H1 (cell line): ENCODE measurements around the gene E2F1. TPM values are rescaled to one million over a fixed set of nuclear protein-coding genes. Genes with fewer than 3 reads are reported as not detected.

ENCODE experiments used
- CTCF ChIA-PET: fragments of 300-600 bp; sonication (Branson Sonifier 250); formaldehyde crosslinking; loops from one replicate; lab custom pipeline; 2021; ENCODE audit not compliant: partially characterized antibody; lab: Charles Lee
- POLR2A ChIA-PET: fragments of 300-600 bp; sonication (Branson Sonifier 250); formaldehyde crosslinking; loops from one replicate; lab custom pipeline; 2021; ENCODE audit warnings: inconsistent platforms; ENCODE audit not compliant: partially characterized antibody; lab: Charles Lee
- DNase-seq, 2 experiments: peaks; one replicate each; pipeline versions ENCODE4 v3.0.0 to v3.0.0-alpha.2; 2010 to 2022; ENCODE audit warnings: low spot score in 2 of 2, low read depth in 1 of 2, mixed read lengths in 1 of 2
- FAIRE-seq: peaks from 2 replicates; lab custom pipeline; 2011; peaks lifted over from hg19 to GRCh38; lab: Jason Lieb, UNC
- H2AFZ ChIP-seq: 2 replicates; pipeline ENCODE4 v1.8.1; 2012; ENCODE audit warnings: low read length, inconsistent platforms
- H2AK5ac ChIP-seq: 2 replicates; pipeline ENCODE4 v1.6.1; 2013; ENCODE audit warnings: low read depth, low read length
- H2BK120ac ChIP-seq: replicated peaks from 2 replicates; pipeline ENCODE3; 2013; ENCODE audit warnings: low read depth, low read length, inconsistent platforms
- H2BK12ac ChIP-seq: 2 replicates; pipeline ENCODE4 v1.6.1; 2013; ENCODE audit warnings: low read depth, low read length
- H2BK15ac ChIP-seq: 2 replicates; pipeline ENCODE4 v1.6.1; 2013; ENCODE audit warnings: low read length
- H2BK20ac ChIP-seq: 2 replicates; pipeline ENCODE4 v1.6.1; 2013; ENCODE audit warnings: low read length
- H2BK5ac ChIP-seq: 2 replicates; pipeline ENCODE4 v1.6.1; 2013; ENCODE audit warnings: low read depth, low read length
- H3K14ac ChIP-seq: 2 replicates; pipeline ENCODE4 v1.6.1; 2013; ENCODE audit warnings: inconsistent platforms; ENCODE audit not compliant: insufficient read length
- H3K18ac ChIP-seq: 2 replicates; pipeline ENCODE4 v1.6.1; 2013; ENCODE audit warnings: low read length; ENCODE audit errors: extremely low read depth
- H3K23ac ChIP-seq: 2 replicates; pipeline ENCODE4 v1.6.1; 2013; ENCODE audit warnings: inconsistent platforms; ENCODE audit not compliant: insufficient read length
- H3K23me2 ChIP-seq: 2 replicates; pipeline ENCODE4 v1.6.1; 2013; ENCODE audit warnings: low read depth, low read length
- H3K27ac ChIP-seq: 2 replicates; pipeline ENCODE4 v1.6.1; 2011; ENCODE audit warnings: low read depth, low read length, inconsistent platforms
- H3K27me3 ChIP-seq, 4 experiments: replicated peaks in 1 of 4; 1 replicate in 1 of 4; 2 replicates in 3 of 4; pipeline versions ENCODE4 v1.6.1 to v1.8.1; 2011 to 2013; ENCODE audit warnings: low read length in 3 of 4, mild to moderate bottlenecking in 3 of 4, inconsistent platforms in 2 of 4, mixed read lengths in 2 of 4, moderate library complexity in 1 of 4; ENCODE audit not compliant: control insufficient read depth in 3 of 4, insufficient read depth in 3 of 4; ENCODE audit errors: extremely low read depth in 1 of 4
- H3K36me3 ChIP-seq, 4 experiments: 2 replicates each; pipeline versions ENCODE4 v1.6.1 to v1.8.1; 2011 to 2013; ENCODE audit warnings: mild to moderate bottlenecking in 4 of 4, low read length in 3 of 4, moderate library complexity in 2 of 4, control low read depth in 1 of 4, inconsistent platforms in 1 of 4; ENCODE audit not compliant: insufficient read depth in 4 of 4, control insufficient read depth in 2 of 4
- H3K4ac ChIP-seq: replicated peaks from 2 replicates; pipeline ENCODE3; 2013; ENCODE audit warnings: low read length, low read depth, mixed read lengths, inconsistent platforms; ENCODE audit not compliant: insufficient read length
- H3K4me1 ChIP-seq, 4 experiments: replicated peaks in 1 of 4; 1 replicate in 1 of 4; 2 replicates in 3 of 4; pipeline versions ENCODE4 v1.6.1 to v1.8.1; 2011 to 2013; ENCODE audit warnings: low read length in 3 of 4, inconsistent platforms in 2 of 4, mixed read lengths in 1 of 4; ENCODE audit not compliant: insufficient read depth in 4 of 4, control insufficient read depth in 3 of 4
- H3K4me2 ChIP-seq, 2 experiments: 2 replicates each; pipeline versions ENCODE4 v1.6.1 to v1.8.1; 2011 to 2013; ENCODE audit warnings: low read depth in 2 of 2, low read length in 2 of 2, control low read depth in 1 of 2, inconsistent platforms in 1 of 2, mild to moderate bottlenecking in 1 of 2; ENCODE audit not compliant: insufficient read depth in 1 of 2
- H3K4me3 ChIP-seq, 4 experiments: fragments of 200-600, 300-600 bp in 1 of 4; sonication (generic), shearing (Covaris generic), sonication (Bioruptor Twin) in 1 of 4; 2 replicates each; pipeline versions ENCODE4 v1.5.1 to v1.8.1; 2011 to 2016; ENCODE audit warnings: low read length in 4 of 4, low read depth in 3 of 4, control low read depth in 2 of 4, inconsistent platforms in 2 of 4, mild to moderate bottlenecking in 2 of 4, mixed read lengths in 1 of 4, moderate library complexity in 1 of 4; ENCODE audit not compliant: insufficient read depth in 2 of 4; ENCODE audit errors: extremely low read depth in 1 of 4
- H3K56ac ChIP-seq: replicated peaks from 2 replicates; pipeline ENCODE3; 2013; ENCODE audit warnings: low read depth, mild to moderate bottlenecking, mixed read lengths, low read length, inconsistent platforms; ENCODE audit not compliant: insufficient read length
- H3K79me1 ChIP-seq: 2 replicates; pipeline ENCODE4 v1.6.1; 2013; ENCODE audit warnings: low read depth, low read length, control low read depth
- H3K79me2 ChIP-seq, 2 experiments: 2 replicates each; pipeline versions ENCODE4 v1.6.1 to v1.8.1; 2012 to 2013; ENCODE audit warnings: low read length in 2 of 2, mild to moderate bottlenecking in 2 of 2, inconsistent platforms in 1 of 2; ENCODE audit not compliant: insufficient read depth in 2 of 2, control insufficient read depth in 1 of 2
- H3K9ac ChIP-seq, 4 experiments: replicated peaks in 1 of 4; 1 replicate in 1 of 4; 2 replicates in 3 of 4; pipeline versions ENCODE4 v1.6.1 to v1.8.1; 2011 to 2013; ENCODE audit warnings: low read depth in 3 of 4, low read length in 3 of 4, control low read depth in 2 of 4, mild to moderate bottlenecking in 2 of 4, moderate library complexity in 2 of 4, inconsistent platforms in 1 of 4; ENCODE audit errors: extremely low read depth in 1 of 4
- H3K9me3 ChIP-seq, 2 experiments: 2 replicates each; pipeline versions ENCODE4 v1.6.1 to v1.8.1; 2012 to 2013; ENCODE audit warnings: mild to moderate bottlenecking in 2 of 2, moderate library complexity in 2 of 2, control low read depth in 1 of 2, inconsistent platforms in 1 of 2, low read depth in 1 of 2, low read length in 1 of 2, mixed read lengths in 1 of 2; ENCODE audit not compliant: insufficient read depth in 2 of 2
- H4K20me1 ChIP-seq, 2 experiments: replicated peaks in 1 of 2; 2 replicates each; pipeline versions ENCODE3 to v1.8.1; 2011 to 2013; ENCODE audit warnings: inconsistent platforms in 2 of 2, low read length in 2 of 2, mild to moderate bottlenecking in 1 of 2; ENCODE audit not compliant: insufficient read depth in 2 of 2, control insufficient read depth in 1 of 2
- H4K5ac ChIP-seq: 2 replicates; pipeline ENCODE4 v1.6.1; 2013; ENCODE audit warnings: low read length, low read depth, mixed read lengths, inconsistent platforms; ENCODE audit not compliant: insufficient read length
- H4K8ac ChIP-seq: 2 replicates; pipeline ENCODE4 v1.8.0; 2013; ENCODE audit warnings: mild to moderate bottlenecking, moderate library complexity, low read length, inconsistent platforms; ENCODE audit not compliant: insufficient read depth; ENCODE audit errors: extremely low read depth
- H4K91ac ChIP-seq: replicated peaks from 2 replicates; pipeline ENCODE3; 2013; ENCODE audit warnings: low read length, mixed read lengths, inconsistent platforms; ENCODE audit not compliant: insufficient read length
- KDM4A ChIP-seq: IDR thresholded peaks from one replicate; pipeline ENCODE4 v1.7.1; 2012; ENCODE audit warnings: low read depth, mild to moderate bottlenecking, moderate library complexity, low read length, inconsistent platforms; ENCODE audit not compliant: severe bottlenecking
- SP2 ChIP-seq: IDR thresholded peaks from 2 replicates; pipeline ENCODE4 v1.6.1; 2012; ENCODE audit warnings: mild to moderate bottlenecking, low read length, inconsistent platforms
- WGBS, 2 experiments: shearing (Covaris generic) in 1 of 2; methylation state at CpG; one replicate each; pipeline versions ENCODE4 v1.1.6 to v1.1.7; 2013 to 2015; ENCODE audit warnings: low lambda C conversion rate in 2 of 2, mixed read lengths in 2 of 2, inconsistent platforms in 1 of 2, low coverage in 1 of 2, missing lambda C conversion rate in 1 of 2; ENCODE audit not compliant: insufficient replicate concordance in 2 of 2, insufficient coverage in 1 of 2, insufficient read length in 1 of 2; ENCODE audit errors: extremely low coverage in 1 of 2, missing lambda C conversion rate in 1 of 2; 5-methylcytosine and 5-hydroxymethylcytosine counted together
- polyA plus RNA-seq, 7 experiments: library from polyadenylated mRNA; depleted of rRNA in 3 of 7; stranded (reverse) in 5 of 7; unstranded in 2 of 7; fragments of >200 nt in 5 of 7; fragments of 200-250 nt in 2 of 7; gene quantifications; 1 replicate in 5 of 7; 2 replicates in 1 of 7; 4 replicates in 1 of 7; pipeline versions ENCODE4 v1.2.1 to v1.2.3, GENCODE V29; 2011 to 2013; ENCODE audit warnings: missing spikeins in 2 of 7, mixed read lengths in 2 of 7
- total RNA-seq: library from RNA; stranded (reverse); fragmentation: NEBNext Ultra II Directional; extraction: Animal tissue kit (Norgen Biotek cat#: 25700); gene quantifications from 2 replicates; pipeline ENCODE4 v1.2.1, GENCODE V29; 2021

E2F1 gene
- total and polyA plus RNA-seq, 2 of the 8 experiments (the other 6 are each of a cell fraction or from before 2014, with no cell fraction given): 33.4 to 35.8 TPM

DNA sequence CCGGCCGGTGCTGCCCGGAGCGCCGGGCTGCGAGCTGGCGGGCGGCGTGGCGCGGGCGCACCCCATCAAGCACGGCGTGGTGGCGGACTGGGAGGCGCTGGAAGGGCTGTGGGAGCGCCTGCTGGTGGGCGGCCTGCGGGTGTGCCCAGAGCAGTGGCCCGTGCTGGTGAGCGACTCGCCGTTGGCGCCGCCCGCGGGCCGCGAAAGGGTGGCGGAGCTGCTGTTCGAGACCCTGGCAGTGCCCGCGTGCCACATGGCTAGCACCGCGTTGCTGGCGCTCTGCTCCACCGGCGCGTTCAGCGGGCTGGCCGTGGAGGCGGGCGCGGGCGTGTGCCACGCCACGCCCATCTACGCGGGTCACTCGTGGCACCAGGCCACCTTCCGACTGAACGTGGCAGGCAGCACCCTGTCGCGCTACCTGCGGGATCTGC lies 18.9 kb downstream of the E2F1 start:
- H3K79me1 ChIP-seq: no peaks in the 10 kb centered on the region; the same call in 1 of the 2 replicates
- H4K91ac ChIP-seq: peak overlapping the region; percentile 63
- FAIRE-seq (no peak), DNase-seq (no peak)
- no peak overlapping the region for H2BK120ac ChIP-seq
- no peak overlapping the region for H3K27ac ChIP-seq
- no peak overlapping the region for H3K23ac ChIP-seq
- H2AFZ ChIP-seq: no peak overlapping the region
- peak overlapping the region; percentile 27 to 56 (median 30); a peak in 7 of 8 replicates for H3K4me3 ChIP-seq
- no peak overlapping the region for H2BK20ac ChIP-seq
- H2BK12ac ChIP-seq: peak overlapping the region; percentile 60; the same call in 1 of the 2 replicates
- peaks cover 2 to 10% (median 6%) of the 10 kb centered on the region in 4 experiments; a peak in 4 of 8 replicates for H3K36me3 ChIP-seq
- no peak overlapping the region for H2BK15ac ChIP-seq
- H2AK5ac ChIP-seq: peak overlapping the region; percentile 34; the same call in 1 of the 2 replicates
- peaks cover 0 to 12% of the 10 kb centered on the region in 2 experiments for H4K20me1 ChIP-seq
- H4K5ac ChIP-seq: no peak overlapping the region
- peak overlapping the region; percentile 68 to 70 for H3K4me2 ChIP-seq
- H3K9me3 ChIP-seq: peaks cover 0 to 5% of the 10 kb centered on the region in 2 experiments; a peak in 1 of 4 replicates
- H3K18ac ChIP-seq: peak overlapping the region; percentile 19; the same call in 1 of the 2 replicates
- no peak overlapping the region; a peak in 2 of 7 replicates for H3K9ac ChIP-seq
- TF ChIP-seq KDM4A (peak; percentile 53), SP2 (no peak)
- no peaks in the 10 kb centered on the region for H3K79me2 ChIP-seq
- H2BK5ac ChIP-seq: no peak overlapping the region; the same call in 1 of the 2 replicates
- peak overlapping the region; percentile 31; the same call in 1 of the 2 replicates for H4K8ac ChIP-seq
- no peak overlapping the region for H3K4ac ChIP-seq
- H3K23me2 ChIP-seq: peaks cover 25% of the 10 kb centered on the region; the same call in 1 of the 2 replicates
- H3K27me3 ChIP-seq: peaks cover 0 to 10% (median 3%) of the 10 kb centered on the region in 4 experiments; a peak in 3 of 7 replicates
- H3K4me1 ChIP-seq: peaks cover 0 to 18% (median 11%) of the 10 kb centered on the region in 4 experiments; a peak in 4 of 7 replicates
- H3K56ac ChIP-seq: no peak overlapping the region
- no peak overlapping the region for H3K14ac ChIP-seq
- WGBS, 2 experiments: 51% methylated on average over 40 of the region's 55 CpGs; no CpG with 5 or more reads in 1 of the 2 experiments
- CTCF ChIA-PET: interaction anchor here (0.6 to 4.3 kb wide), 24 partner anchors 10 to 255 kb away, joined by 3 to 38 read pairs (median 4); partner anchors contain the start of gene ZNF341
- POLR2A ChIA-PET: interaction anchor here (0.9 to 17.9 kb wide), 9 partner anchors 12 to 266 kb away, joined by 3 to 245 read pairs (median 5); partner anchors contain the start of genes CDK5RAP1, NECAB3 and PXMP4
